NCI-H1105 treated with DMSO at 0.1 percent for 48 hours (cell line): ENCODE measurements around the gene OSBPL3.

Experiments
- DNase-seq: peaks from one replicate; lab custom pipeline; 2025; lab: John Stamatoyannopoulos, UW

OSBPL3 gene

GRCh38 chr7:24861336-24861735, 118.6 kb downstream of the OSBPL3 start:
- no peak for DNase-seq

GRCh38 chr7:24860611-24861010, 119.4 kb downstream of the OSBPL3 start:
- no peak for DNase-seq

DNA sequence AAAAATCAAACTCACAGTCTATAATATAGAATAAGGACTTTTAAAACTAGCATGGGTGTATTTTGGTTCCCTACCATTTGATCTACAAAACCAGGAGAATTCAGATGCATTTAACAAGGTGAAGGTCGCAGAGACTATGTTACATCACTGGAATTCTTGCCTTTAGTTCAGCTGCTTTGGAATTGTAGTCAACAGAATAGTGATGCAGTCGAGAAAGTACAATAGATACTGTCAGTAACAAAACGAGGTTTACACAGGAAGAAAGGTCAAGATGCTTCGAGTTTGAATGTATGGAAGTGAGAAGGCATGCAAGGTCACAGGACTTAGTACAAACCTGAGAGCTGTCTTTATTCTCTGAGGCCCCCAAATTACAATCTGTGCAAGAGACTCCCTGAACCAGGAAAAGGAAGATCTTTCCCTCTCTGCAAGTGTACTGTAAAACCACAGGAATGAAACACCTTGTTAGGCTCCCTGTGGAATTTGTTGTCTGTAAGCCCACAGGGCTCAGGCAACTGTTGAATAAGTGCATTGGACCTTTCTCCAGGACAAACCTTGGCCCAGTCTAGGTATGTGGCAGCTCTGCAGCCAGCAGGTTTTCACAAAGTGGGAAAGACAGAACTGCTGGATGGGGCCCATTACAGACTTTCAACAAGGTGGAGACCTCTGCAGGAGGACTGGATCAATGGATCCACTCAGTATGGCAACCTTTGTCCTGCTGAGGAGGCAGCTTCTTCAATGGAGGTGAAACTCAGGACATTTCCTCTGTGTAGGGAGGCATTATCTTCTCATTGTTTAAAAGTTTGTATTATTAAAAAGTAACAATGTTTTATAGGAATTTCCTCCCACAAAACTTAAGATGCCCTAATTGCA, 121.6 kb downstream of the OSBPL3 start:
- DNase-seq, result no peak

DNA sequence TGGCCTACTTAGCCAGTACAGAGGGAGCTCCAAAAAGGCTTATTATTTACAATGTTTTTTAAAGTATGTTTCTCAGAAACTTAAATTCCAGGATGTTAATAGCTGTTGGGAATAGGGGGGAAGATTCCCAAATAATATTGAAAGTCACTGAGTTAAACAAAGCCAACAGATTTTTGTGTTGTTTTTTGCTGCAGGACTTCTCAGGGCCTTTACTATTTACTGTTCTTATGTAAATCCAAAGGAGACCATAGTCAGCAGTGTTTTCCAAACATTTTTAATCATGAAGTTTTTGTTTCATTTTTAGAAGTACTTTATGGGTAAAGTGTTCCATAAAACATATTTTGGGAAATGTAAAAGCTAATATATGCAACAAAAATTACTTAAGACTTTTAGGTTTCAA, 122.4 kb downstream of the OSBPL3 start:
- no peak for DNase-seq

DNA sequence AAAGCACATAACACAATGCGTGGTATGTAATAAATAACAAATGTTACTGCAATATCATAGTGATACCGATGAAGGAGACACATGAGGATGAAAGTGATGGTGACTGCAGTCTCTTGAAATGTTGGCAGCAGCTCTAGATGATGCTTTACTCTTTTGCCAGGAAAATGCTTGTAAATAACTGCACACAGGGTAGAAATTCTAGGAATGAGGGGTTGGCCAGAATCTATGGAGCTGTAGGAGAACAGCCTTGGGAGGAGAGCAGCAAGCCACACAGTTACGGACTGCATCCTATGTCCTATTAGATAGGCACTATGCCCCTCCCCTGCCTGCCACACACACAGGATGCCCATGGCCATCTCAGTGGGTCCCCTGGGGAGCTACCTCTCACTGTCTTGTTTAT, 125.1 kb downstream of the OSBPL3 start:
- DNase-seq, result no peak

- DNase-seq, result no peak
Measured at GRCh38 chr7:24851786-24852185, 128.2 kb downstream of the OSBPL3 start.

DNA sequence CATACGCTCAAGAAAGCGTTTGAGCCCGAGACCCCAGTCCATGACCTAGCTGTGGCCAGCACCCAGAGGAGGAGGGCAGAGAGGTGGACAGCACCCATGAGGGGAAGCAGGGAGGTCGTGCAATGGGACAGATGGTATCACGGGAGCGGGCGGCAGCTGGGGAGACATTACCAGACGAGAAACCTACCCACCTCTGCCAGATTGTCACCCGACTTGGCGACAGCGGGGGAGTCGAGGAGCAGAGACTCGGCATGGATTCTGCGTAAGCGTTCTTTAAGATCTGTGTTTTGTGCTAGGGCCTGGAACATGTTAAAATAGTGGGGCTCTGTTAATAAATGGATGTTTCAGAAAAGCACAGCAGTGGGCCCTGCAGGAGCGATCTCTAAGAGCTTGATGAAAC, 131.1 kb downstream of the OSBPL3 start:
- no peak for DNase-seq

GRCh38 chr7:24847754-24848153, 132.2 kb downstream of the OSBPL3 start:
- DNase-seq, result no peak

DNA sequence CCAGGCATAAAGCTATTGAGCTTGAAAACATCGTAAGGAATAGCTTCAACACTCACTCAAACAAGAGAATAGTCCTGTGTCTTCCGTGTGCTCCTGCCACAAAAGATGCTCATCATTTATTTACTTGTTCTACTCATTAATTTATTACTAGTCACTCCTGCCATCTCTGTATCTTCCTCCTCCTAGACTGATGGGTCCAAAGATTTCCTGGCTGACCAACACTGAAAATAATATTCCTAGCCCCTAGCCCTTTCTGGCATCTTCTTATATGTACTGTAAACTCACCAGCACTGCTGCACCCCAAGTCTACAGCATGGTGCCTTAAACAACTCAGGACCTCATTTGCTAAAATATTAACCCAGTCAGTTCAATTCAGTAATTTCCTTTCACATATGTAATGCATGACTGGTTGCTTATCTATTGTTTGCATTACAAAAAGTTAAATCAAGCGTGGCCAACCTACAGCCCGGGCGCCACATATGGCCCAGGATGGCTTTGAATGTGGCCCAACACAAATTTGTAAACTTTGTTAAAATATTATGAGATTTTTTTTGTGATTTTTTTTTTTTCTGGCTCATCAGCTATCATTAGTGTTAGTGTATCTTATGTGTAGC, 136.1 kb downstream of the OSBPL3 start:
- no peak for DNase-seq

DNA sequence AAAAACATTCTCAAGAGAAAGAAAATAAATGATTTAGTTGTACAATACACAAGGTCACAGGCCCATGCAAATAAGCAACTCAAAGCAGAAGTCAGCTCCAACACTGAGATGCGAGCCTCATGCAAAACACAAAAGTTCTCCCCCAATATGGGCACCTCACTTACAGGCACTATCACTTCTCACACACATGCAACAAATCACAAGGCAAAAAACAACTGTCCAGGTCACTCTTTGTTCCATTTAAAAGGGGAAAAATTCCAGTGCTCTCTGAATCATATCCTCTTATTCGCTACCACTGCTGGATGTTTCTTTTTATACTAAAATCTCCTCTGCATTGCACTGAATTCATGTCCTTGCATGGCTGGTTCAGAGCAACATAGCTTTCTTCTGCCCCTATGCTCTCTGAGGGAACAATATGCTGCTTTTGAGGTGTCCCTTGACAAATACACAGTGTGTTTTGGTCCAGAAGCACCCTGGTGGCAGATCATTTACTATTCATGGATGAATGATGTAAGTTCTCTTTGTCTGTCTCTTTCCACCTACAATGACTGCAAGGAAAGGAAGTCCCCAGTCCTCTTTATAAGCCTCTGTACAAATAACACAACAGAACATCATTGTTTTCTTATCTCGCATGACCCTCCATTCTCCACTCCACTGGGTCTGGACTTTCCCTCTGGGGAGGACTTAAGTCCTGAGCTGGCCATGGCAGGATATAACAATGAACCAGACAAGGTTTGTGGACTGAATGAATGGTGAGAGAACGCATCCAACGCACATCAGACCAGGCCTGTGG, 137.3 kb downstream of the OSBPL3 start:
- DNase-seq, result no peak

DNA sequence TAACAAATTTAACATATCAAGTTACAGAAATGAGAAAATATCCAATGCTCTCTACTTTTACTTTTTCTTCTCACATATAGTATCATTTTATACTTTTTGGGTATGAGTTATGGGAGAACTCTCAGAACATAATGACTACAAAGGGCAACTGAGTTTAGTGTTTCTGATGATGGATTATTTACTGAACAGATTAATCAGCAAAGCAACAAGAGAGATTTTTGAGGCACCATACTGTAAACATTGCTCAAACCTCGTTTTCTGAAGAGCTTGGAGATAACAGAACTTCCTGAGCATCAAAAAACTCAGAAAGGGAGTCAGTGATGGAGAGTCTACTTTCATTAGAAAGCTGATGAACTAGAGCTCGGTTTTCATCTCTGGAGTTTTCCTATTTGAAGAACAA, 137.9 kb downstream of the OSBPL3 start:
- DNase-seq, result no peak

- no peak for DNase-seq
Measured at GRCh38 chr7:24840563-24840962, 139.4 kb downstream of the OSBPL3 start.

DNA sequence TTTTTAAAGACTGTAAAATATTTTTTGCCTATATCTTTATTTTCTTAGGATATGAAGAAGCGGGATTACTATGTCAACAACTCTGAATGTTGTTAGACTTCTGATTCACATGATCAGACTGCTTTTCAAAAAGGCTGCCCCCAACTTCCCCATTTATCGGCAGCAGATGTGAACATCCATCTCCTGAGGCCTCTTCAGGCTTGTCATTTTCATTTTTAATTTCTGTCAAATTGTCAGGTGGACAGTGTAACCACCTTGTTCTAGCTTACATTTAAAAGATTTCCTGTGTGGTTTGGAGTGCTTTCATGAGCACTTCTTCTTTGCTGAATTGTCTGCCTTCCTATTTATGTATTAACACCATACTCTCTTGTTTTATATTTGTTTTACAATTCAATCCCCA, 143.9 kb downstream of the OSBPL3 start:
- no peak for DNase-seq

DNA sequence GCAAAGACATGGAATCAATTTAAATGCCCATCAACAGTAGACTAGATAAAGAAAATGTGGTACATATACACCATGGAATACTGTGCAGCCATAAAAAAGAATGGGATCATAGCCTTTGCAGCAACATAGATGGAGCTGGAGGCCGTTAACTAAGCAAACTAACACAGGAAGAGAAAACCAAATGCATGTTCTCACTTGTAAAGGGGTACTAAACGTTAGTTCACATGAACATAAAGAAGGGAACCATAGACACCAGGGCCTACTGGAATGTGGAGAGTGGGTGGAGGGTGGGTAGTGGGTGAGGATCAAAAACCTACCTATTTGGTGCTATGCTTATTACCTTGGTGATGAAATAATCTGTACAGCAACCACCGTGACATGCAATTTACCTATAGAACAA, 144.3 kb downstream of the OSBPL3 start:
- DNase-seq, result no peak

DNA sequence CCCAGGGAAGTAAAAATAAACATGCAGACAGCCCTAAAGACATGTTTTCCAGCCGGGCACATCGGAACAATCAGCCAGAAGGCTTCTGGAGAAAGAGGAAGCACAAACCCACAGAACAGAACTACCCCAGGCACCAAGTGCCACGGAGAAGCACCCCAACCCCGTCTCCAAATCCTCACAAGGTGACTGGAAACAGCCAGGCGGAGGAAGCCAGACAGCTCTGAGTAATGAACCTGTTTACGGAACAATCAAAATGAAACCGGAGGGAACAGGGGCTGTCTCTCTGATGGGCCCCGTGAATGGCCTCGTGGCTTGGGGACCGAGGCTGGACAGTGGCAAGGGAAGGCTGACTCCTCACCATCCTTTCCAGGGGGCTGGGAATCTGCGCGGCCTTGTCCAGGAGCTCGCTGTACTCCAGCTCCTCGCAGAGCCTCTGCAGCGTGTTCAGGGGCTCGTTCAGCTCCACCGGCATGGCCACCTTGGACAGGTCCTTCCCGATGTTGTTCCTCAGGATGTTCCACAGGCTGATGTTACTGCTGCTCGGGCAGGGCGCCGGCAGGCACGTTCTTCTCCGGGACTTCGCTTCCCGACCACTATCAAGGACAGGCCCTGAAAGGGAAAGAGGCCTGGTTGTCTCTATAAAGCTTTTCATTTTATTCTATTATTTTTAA, 145.7 kb downstream of the OSBPL3 start:
- DNase-seq, result no peak

DNA sequence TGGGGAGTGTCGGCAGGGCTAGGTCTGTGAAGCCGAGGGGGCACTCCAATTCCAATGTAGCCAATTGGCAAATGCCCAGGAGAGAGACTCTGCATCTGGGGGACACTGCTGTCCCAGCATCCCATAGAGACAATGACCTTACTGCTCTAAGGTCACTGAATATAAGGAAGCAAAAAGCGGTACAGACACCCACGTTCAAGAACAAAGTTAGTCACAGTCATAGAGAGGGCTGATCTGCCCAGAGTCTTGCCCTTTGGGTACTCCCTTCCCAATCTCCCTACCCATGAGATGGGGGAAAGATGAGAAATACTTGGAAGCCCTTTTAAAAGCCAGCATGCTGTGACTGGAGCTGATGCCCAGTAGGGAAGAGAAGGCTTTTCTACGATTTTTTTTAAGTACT, 146.4 kb downstream of the OSBPL3 start:
- no peak for DNase-seq

GRCh38 chr7:24831240-24831639, 148.7 kb downstream of the OSBPL3 start:
- no peak for DNase-seq

DNA sequence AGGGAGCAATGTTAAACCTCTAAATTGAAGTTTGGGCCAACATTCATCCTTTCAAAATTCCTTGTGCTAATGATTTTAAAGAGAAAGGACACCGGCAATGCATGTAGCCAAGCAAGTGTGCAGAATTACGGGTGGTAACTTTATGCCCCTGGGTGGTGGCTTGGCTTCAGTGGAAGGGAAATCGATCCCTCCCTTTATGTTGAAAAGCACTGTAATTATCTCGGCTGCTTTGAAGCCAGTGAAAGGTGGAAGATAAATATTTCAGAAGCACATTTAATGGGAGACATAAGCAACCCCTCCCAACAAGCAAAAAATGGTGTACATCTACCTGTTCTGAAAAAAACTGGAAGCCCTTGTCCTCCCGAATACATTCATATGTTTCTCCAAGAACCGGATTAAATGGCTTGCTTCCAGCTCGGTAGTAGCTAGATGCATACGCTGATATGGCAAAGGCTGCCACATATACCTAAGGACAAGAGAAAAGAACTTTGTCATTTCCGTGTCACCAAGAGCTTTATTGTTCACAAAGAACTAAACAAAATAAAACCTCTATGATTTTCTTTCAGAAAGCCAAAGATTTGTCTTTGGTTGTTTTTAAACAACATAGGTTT, 149.4 kb downstream of the OSBPL3 start:
- DNase-seq, result peak; percentile 88

- DNase-seq, result no peak
Measured at GRCh38 chr7:24829787-24830186, 150.2 kb downstream of the OSBPL3 start.

DNA sequence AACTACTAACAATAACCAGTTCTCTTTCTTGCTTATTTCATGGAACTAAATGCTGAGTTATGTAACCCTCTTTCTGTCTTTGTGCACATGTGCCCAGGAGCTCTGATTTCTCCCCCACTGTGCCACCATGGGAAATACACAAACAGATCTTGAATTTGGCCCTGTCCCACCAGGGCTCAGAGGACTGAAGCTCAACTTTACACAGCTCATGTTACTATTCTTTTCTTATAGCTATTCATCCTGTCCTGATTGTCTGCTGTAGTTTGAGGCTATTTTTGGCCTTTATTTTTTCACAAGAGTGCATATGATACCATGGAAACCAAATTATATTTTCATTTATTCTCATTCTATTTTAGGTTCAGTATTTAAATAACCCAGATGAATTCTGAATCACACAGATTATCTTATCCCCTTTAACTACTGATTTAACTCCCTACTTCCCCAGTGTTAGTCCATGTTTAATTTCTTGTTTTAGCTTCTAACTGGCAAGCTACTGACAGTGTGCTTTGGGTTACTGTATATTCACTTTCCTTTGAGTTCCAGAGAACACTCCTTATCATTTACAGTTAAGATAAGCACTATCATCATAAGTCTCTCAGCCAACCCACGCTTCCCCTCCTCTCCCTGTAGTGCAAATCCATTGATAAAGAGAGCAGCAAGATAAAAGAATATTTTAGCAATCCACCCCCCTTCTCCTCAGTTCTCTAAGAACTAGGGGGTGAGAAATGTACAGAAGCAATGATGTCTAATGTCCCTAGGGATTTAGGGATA, 150.9 kb downstream of the OSBPL3 start:
- DNase-seq, result no peak

GRCh38 chr7:24827589-24827988, 152.4 kb downstream of the OSBPL3 start:
- DNase-seq, result no peak
